GM18951 (cell line): Measurements from ENCODE around the gene GNA14.

Experiments
- POLR2A ChIP-seq: IDR thresholded peaks from 4 replicates; pipeline ENCODE4 v1.6.1; 2011; ENCODE audit warnings: mild to moderate bottlenecking; ENCODE audit not compliant: insufficient read length, insufficient read depth; ENCODE audit errors: extremely low read depth
- in situ Hi-C: fragments of 300-500 bp; cut with MboI; formaldehyde crosslinking; loops from one replicate; pipeline ENCODE4 v1.12.0; 2022; ENCODE audit warnings: low sequenced_read_pairs, mixed read lengths, inconsistent platforms; ENCODE audit not compliant: unreplicated experiment

The GNA14 gene

GRCh38 chr9:77605449-77606220 lies 42.5 kb downstream of the GNA14 start:
- TF ChIP-seq POLR2A: no peak
- in situ Hi-C loops: no loop called here

DNA sequence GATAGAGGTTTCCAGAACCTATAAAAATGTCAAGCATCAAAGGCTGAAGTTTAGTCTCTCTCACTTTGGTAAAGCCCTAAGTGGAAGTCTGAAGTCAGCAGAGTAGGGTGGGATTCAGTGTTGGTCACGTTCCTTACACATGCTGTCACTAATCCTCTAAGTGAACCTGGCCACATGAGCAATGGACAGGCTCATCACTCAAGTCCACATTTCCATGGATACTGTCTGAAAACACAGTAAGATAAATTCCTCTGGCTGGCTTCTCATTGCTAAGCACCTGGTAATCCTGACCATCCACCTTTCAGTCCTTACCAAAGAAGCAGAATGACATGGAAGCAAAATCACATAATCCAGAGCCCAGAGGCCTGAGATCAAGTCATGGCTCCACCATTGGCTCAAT lies 43.8 kb downstream of the GNA14 start:
- TF ChIP-seq POLR2A: no peak
- in situ Hi-C loops: no loop called here

DNA sequence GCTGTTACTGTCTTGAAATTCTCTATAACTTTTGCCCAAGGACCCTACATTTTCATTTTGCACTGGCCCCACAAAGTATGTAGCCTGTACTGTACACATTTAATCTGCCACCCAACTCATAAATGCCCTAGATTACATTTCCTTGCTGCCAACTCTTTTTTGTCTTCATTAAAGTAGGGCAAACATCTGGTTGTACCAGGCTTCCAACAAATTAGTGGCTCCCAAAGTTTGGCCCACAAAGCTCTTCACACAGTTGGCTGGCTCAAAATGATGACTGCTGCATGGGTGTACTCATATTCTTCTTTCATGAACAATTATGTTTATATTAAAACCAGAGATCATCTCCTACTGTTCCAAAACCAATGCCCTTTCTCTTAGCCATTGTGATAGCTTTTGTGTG lies 45.3 kb downstream of the GNA14 start:
- in situ Hi-C loops: no loop called here

GRCh38 chr9:77601476-77602099 lies 46.5 kb downstream of the GNA14 start:
- in situ Hi-C loops: no loop called here

More for the DNA sequence above, 45.3 kb downstream of the GNA14 start:
- TF ChIP-seq POLR2A: no peak

DNA sequence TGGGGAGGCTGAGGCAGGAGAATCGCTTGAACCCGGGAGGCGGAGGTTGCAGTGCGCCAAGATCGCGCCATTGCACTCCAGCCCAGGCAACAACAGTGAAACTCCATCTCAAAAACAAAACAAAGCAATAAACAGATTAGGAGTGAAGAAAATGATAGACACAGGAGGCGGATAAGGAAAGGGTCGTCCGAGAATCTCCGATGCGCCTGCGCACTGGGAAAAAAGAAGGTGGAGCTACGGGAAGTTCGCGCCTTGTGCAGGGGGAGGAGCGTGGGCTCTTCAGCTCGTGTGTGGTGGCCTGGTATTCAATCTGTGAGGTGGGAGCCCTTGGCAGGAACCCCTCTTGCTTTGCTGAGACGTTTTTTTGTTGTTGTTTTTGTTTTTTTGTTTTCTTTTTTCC lies 47.3 kb downstream of the GNA14 start:
- no peak for TF ChIP-seq POLR2A
- in situ Hi-C loops: no loop called here

More at GRCh38 chr9:77601476-77602099, 46.5 kb downstream of the GNA14 start:
- no peak for TF ChIP-seq POLR2A

- in situ Hi-C loops: no loop called here
- TF ChIP-seq POLR2A: no peak
These were observed 48.6 kb downstream of the GNA14 start for GRCh38 chr9:77599492-77599891.

- TF ChIP-seq POLR2A: no peak
- in situ Hi-C loops: no loop called here
These were observed 49.1 kb downstream of the GNA14 start for GRCh38 chr9:77598991-77599390.

DNA sequence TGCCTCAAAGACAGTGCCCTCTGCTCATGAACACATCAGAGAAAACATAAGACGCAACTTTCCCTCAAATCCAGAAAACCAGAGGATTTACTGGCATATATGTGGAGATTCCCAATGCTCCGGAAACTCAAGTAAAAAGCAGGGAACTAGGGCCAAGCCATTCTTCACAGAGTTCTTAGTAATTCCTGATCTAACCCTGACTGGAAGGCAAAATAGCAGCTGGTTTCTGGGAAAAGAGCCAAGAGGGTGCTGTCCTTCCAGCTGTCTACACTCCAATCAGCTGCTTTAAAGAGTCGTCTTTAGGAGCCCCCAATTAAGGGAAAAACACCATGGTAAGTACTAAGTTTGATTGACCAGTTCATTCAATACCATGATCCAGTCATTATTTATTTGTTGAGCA lies 49.6 kb downstream of the GNA14 start:
- no peak for TF ChIP-seq POLR2A
- in situ Hi-C loops: no loop called here

- no peak for TF ChIP-seq POLR2A
- in situ Hi-C loops: no loop called here
These were observed 51.1 kb downstream of the GNA14 start for GRCh38 chr9:77597057-77597456.

DNA sequence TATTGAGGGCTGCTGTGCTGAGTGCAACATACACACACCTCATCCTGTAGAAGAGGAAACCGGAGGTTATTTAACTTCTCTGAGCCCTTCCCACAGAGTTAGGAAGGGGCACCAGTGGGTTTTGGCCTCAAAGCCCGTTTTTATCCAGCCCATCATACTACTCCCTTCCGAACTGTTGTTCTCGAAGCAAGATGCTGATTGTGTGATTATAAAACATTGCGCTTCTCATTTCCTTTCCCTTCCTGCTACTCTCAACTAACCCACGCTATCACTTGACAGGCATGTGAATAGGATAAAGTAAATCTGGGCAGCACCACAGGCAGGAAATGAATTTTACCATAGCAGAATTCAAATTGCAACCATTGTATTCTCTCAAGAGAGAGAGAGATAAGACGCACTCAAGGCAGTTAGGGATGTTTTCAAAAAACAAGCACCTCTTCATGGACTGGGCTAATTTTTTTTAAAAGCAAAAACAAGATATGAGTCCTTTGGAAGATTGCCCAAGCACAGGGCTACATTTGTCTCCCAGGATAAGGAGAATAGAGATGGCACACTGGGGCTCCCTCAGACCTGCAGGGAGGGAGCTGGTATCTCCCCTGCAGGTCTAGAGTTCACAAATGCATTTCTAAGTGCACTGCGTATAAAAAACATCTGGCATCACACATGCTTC lies 52.6 kb downstream of the GNA14 start:
- in situ Hi-C loops: no loop called here
- no peak for TF ChIP-seq POLR2A

DNA sequence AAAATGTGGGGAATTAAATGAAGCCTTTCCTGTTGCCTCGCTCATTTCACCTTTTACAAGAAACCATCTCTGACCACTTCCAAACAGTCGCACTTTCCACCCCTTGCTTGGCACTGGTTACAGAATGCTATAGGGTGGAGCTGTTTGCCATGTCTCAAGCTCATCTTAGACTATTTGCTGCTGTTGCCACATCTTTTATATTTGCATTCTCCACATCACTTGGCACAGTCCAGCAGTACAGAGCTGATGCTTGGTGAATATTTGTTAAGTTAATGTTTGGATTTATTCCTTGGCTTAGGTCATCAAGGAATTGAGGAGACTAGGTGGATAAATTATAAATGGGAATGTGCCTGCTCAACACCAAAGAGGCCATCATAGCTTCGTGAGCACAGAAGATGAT lies 53.2 kb downstream of the GNA14 start:
- in situ Hi-C loops: no loop called here
- no peak for TF ChIP-seq POLR2A

DNA sequence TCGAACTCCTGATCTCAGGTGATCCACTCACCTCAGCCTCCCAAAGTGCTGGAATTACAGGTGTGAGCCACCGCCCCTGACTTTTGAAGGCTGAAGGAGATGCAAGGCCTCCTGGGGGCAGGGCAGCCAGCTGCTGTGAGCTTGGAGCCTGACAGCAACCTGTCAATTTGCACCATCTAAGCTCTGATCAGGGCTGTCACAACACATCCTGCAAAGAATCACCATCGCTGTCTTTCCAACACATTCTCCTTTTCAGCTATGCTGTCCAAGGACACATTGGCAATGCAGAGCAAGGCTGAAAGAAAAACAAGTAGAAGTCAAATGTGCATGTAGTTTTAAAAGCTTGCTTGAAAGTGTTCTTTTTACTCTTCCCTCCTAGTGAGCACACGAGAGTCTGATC lies 54.6 kb downstream of the GNA14 start:
- in situ Hi-C loops: no loop called here

DNA sequence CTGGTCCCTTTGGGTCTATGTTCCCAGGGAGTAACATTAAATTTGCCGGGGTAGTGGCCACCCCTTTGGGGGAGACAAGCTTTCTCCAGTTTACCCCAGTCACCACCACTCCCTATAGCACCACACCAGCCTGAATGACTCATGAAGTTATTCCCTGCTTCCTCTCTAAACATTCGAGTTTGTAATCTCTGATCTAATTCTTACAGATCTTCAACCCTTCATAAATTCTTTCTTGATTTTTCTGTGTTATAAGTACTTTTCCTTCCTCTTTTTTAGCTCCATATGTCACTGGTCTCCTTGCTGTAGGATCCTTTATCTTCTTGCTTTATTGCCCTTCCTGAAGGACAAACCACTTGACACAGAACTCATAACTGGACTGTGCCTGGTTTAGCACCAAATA lies 55.6 kb downstream of the GNA14 start:
- no peak for TF ChIP-seq POLR2A
- in situ Hi-C loops: no loop called here

More for the DNA sequence above, 54.6 kb downstream of the GNA14 start:
- TF ChIP-seq POLR2A: no peak
